Fibroblast of skin of left biceps (primary cell): Measurements from ENCODE around the gene SNCA.

ENCODE experiments used
- DNase-seq, 2 experiments: peaks; one replicate each; pipeline ENCODE4 v3.0.0-alpha.2; 2013; ENCODE audit warnings: low read depth in 2 of 2

The SNCA gene

GRCh38 chr4:89814362-89814761 is 22.6 kb downstream of the SNCA start:
- DNase-seq: no peak

- DNase-seq: no peak
Observed at GRCh38 chr4:89813197-89813596, 23.8 kb downstream of the SNCA start.

GRCh38 chr4:89807441-89808140 is 29.4 kb downstream of the SNCA start:
- no peak for DNase-seq

GRCh38 chr4:89805297-89805696 is 31.7 kb downstream of the SNCA start:
- no peak for DNase-seq

GRCh38 chr4:89803915-89804314 is 33.0 kb downstream of the SNCA start:
- DNase-seq: no peak

- DNase-seq: no peak
Observed at GRCh38 chr4:89803036-89803435, 33.9 kb downstream of the SNCA start.

GRCh38 chr4:89800527-89801103 is 36.3 kb downstream of the SNCA start:
- no peak for DNase-seq

GRCh38 chr4:89800012-89800516 is 36.9 kb downstream of the SNCA start:
- DNase-seq: no peak

GRCh38 chr4:89799071-89799470 is 37.9 kb downstream of the SNCA start:
- DNase-seq: no peak

- DNase-seq: peak; percentile 3 to 9
Observed at GRCh38 chr4:89797117-89797516, 39.8 kb downstream of the SNCA start.

GRCh38 chr4:89788206-89789072 is 48.5 kb downstream of the SNCA start:
- DNase-seq: no peak

- no peak for DNase-seq
Observed at GRCh38 chr4:89784686-89785231, 52.2 kb downstream of the SNCA start.

- no peak for DNase-seq
Observed at GRCh38 chr4:89781321-89781720, 55.6 kb downstream of the SNCA start.

GRCh38 chr4:89773805-89774204 is 63.2 kb downstream of the SNCA start:
- DNase-seq: no peak

GRCh38 chr4:89769856-89770255 is 67.1 kb downstream of the SNCA start:
- DNase-seq: no peak

GRCh38 chr4:89767924-89768323 is 69.0 kb downstream of the SNCA start:
- DNase-seq: no peak

GRCh38 chr4:89765966-89766365 is 71.0 kb downstream of the SNCA start:
- DNase-seq: peak; percentile 20 to 35

GRCh38 chr4:89765528-89765927 is 71.4 kb downstream of the SNCA start:
- DNase-seq: no peak

- no peak for DNase-seq
Observed at GRCh38 chr4:89762311-89762710, 74.7 kb downstream of the SNCA start.

- DNase-seq: no peak
Observed at GRCh38 chr4:89759426-89759825, 77.5 kb downstream of the SNCA start.

- DNase-seq: no peak
Observed at GRCh38 chr4:89757154-89757719, 79.7 kb downstream of the SNCA start.

GRCh38 chr4:89755220-89755619 is 81.7 kb downstream of the SNCA start:
- no peak for DNase-seq
